Left kidney (tissue), 2 donors: ENCODE results near the gene PIK3R4. TPM values are rescaled to one million over a fixed set of nuclear protein-coding genes. Genes with fewer than 3 reads are reported as not detected.

Experiments used
- DNase-seq: peaks from one replicate; pipeline ENCODE4 v3.0.0-alpha.2; 2013
- polyA plus RNA-seq: library from polyadenylated mRNA; unstranded; fragments of 120-200 nt; gene quantifications from one replicate; pipeline ENCODE4 v1.2.1, GENCODE V29; 2013; ENCODE audit not compliant: insufficient read length

Gene PIK3R4
- polyA plus RNA-seq, 1 donor: 62.7 TPM

- no peak for DNase-seq
Observed at GRCh38 chr3:130640027-130640426, 106.6 kb downstream of the PIK3R4 start.

DNA sequence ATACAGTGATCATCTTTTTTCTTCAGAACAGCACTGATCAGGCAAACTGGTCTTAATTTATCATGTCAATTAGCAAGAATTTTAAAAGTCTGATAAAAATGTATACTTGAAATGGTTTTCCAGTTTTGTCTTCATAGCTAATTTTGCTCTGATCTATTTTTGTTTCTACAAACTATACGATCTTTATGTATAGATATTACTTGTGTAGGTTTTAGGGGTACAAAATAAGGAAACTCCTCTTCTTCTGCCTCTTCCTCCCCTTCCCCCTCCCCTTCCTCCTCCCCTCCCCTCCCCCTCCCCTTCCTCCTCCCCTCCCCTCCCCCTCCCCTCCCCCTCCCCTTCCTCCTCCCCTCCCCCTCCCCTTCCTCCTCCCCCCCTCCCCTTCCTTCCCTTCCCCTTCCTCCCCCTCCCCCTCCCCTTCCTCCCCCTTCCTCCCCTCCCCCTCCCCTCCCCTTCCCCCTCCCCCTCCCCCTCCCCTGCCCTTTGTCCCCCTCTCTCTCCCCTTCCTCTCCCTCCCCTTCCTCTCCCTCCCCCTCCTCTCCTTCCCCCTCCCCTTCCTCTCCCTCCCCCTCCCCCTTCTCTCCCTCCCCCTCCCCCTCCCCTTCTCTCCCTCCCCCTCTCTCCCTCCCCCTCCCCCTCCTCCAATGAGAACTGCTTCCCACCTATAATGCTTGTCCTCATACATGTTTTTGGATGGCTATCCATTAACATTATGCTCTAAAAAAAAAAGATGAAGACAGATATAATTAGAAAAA lies 110.0 kb downstream of the PIK3R4 start:
- DNase-seq: no peak

- no peak for DNase-seq
Observed at GRCh38 chr3:130635978-130636377, 110.7 kb downstream of the PIK3R4 start.

DNA sequence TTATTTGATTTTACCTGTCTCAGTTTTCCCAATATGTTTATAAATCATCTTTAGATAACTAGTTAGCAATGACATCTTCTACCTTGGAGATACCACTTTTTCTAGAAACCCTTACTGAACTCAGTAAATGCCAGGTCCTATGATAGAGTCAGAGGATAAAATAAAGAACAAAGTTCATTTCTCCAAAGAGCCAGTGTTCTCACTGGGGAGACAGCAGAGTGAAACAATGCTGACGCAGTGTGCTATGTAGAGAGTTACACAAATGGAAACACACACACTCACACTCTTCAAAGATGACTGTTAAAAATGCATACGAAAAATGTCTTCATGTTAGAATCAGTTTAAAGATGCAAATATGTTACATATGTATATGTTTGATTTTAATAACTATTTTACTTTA lies 111.3 kb downstream of the PIK3R4 start:
- DNase-seq: no peak

Other genes with a start within 250 kb of the PIK3R4 start
- 2.9 TPM for gene COL6A6, start 229.7 kb downstream of the PIK3R4 start, polyA plus RNA-seq
- 158 TPM for gene ATP2C1, start 147.3 kb upstream of the PIK3R4 start, polyA plus RNA-seq